GM12878 (cell line): Measurements from ENCODE around the gene HMSD. TPM values are rescaled to one million over a fixed set of nuclear protein-coding genes. Genes with fewer than 3 reads are reported as not detected.

Experiments
- ATAC-seq: fragments of 200-7000 bp; cut with Tn5 transposase; 3 replicates; pipeline ENCODE4 v1.9.1; 2020; ENCODE audit warnings: mild to moderate bottlenecking, moderate library complexity
- BruUV-seq: library from RNA; stranded (reverse); fragments of 400-500 nt; replicated peaks from 2 replicates; lab custom pipeline; 2021; lab: Mats Ljungman, UMichigan
- CTCF ChIA-PET: fragments of 300-600 bp; sonication (Branson Sonifier 250); formaldehyde crosslinking; extraction: SDS; loops from one replicate; lab custom pipeline; 2021; ENCODE audit warnings: inconsistent platforms; lab: Yijun Ruan, JAX
- POLR2A ChIA-PET: fragments of 350-600 bp; formaldehyde crosslinking; extraction: SDS; loops from one replicate; lab custom pipeline; 2021; ENCODE audit warnings: inconsistent platforms; lab: Charles Lee
- RAD21 ChIA-PET: fragments of 300-600 bp; sonication (Branson Sonifier 250); formaldehyde crosslinking; loops from one replicate; lab custom pipeline; 2023; ENCODE audit warnings: antibody characterized with exemption; ENCODE audit not compliant: unreplicated experiment; lab: Charles Lee
- SMC1A ChIA-PET: fragments of 300-600 bp; sonication (Branson Sonifier 250); formaldehyde crosslinking; loops from one replicate; lab custom pipeline; 2023; ENCODE audit not compliant: unreplicated experiment, uncharacterized antibody; lab: Charles Lee
- DNase-seq: peaks from one replicate; pipeline ENCODE4 v3.0.0-alpha.2; 2011; ENCODE audit warnings: low read depth, low spot score
- FAIRE-seq: peaks from 3 replicates; lab custom pipeline; 2011; peaks lifted over from hg19 to GRCh38; lab: Jason Lieb, UNC
- H2AFZ ChIP-seq: 2 replicates; pipeline ENCODE4 v1.6.0; 2011; ENCODE audit warnings: low read depth, low read length, control low read depth; ENCODE audit not compliant: control insufficient read depth
- H3K27ac ChIP-seq: 2 replicates; pipeline ENCODE4 v1.5.1; 2011; ENCODE audit warnings: control low read depth; ENCODE audit not compliant: control insufficient read depth, insufficient read depth
- H3K27me3 ChIP-seq, 2 experiments: replicated peaks in 1 of 2; 2 replicates each; pipeline versions ENCODE4 v1.6.0 to v1.6.1; 2011; ENCODE audit warnings: low read length in 1 of 2; ENCODE audit not compliant: control insufficient read depth in 2 of 2, insufficient read depth in 2 of 2
- H3K36me3 ChIP-seq, 2 experiments: 2 replicates each; pipeline ENCODE4 v1.5.1; 2011; ENCODE audit warnings: low read length in 1 of 2; ENCODE audit not compliant: control insufficient read depth in 2 of 2, insufficient read depth in 2 of 2
- H3K4me1 ChIP-seq: 2 replicates; pipeline ENCODE4 v1.6.1; 2011; ENCODE audit warnings: mild to moderate bottlenecking, low read length, moderate library complexity, mixed read lengths; ENCODE audit not compliant: control insufficient read depth, insufficient read depth
- H3K4me2 ChIP-seq: 2 replicates; pipeline ENCODE4 v1.6.0; 2011; ENCODE audit warnings: control low read depth; ENCODE audit not compliant: control insufficient read depth, insufficient read depth
- H3K4me3 ChIP-seq: fragments of 200-600 bp; sonication (generic); 2 replicates; pipeline ENCODE4 v1.5.1; 2016
- H3K79me2 ChIP-seq: 2 replicates; pipeline ENCODE4 v1.6.0; 2011; ENCODE audit warnings: low read length; ENCODE audit not compliant: control insufficient read depth, insufficient read depth
- H3K9ac ChIP-seq: 2 replicates; pipeline ENCODE4 v1.8.0; 2011; ENCODE audit warnings: low read length, control low read depth, mixed read lengths; ENCODE audit not compliant: control insufficient read depth, insufficient read depth
- H3K9me3 ChIP-seq: replicated peaks from 3 replicates; pipeline ENCODE4 v1.5.1; 2011; ENCODE audit warnings: mild to moderate bottlenecking, low read length; ENCODE audit not compliant: control insufficient read depth, insufficient read depth
- H4K20me1 ChIP-seq: 2 replicates; pipeline ENCODE4 v1.6.0; 2011; ENCODE audit not compliant: control insufficient read depth, insufficient read depth
- CBX3 ChIP-seq: fragments of 200-600 bp; sonication (generic); IDR thresholded peaks from 2 replicates; pipeline ENCODE4 v1.6.1; 2016; ENCODE audit warnings: low read depth, borderline replicate concordance
- IKZF2 ChIP-seq, 2 experiments: fragments of 450-650 bp; IDR thresholded peaks; 2 replicates each; pipeline ENCODE4 v1.6.1; 2017; ENCODE audit warnings: mild to moderate bottlenecking in 2 of 2, moderate library complexity in 2 of 2
- MEF2A ChIP-seq: IDR thresholded peaks from 2 replicates; pipeline ENCODE4 v1.6.1; 2011; ENCODE audit warnings: low read depth, mild to moderate bottlenecking, low read length, moderate library complexity; ENCODE audit not compliant: insufficient read depth
- MEF2B ChIP-seq: fragments of 450-650 bp; IDR thresholded peaks from 2 replicates; pipeline ENCODE4 v1.6.1; 2018; ENCODE audit warnings: mild to moderate bottlenecking, moderate library complexity; ENCODE audit not compliant: partially characterized antibody, poor library complexity, severe bottlenecking
- POLR2AphosphoS2 ChIP-seq: IDR thresholded peaks from 2 replicates; pipeline ENCODE4 v1.6.1; 2011; ENCODE audit warnings: low read depth, mild to moderate bottlenecking, low read length, improper control_type of control experiment, moderate library complexity
- POLR2AphosphoS5 ChIP-seq: IDR thresholded peaks from 2 replicates; pipeline ENCODE4 v1.6.1; 2011; ENCODE audit warnings: mild to moderate bottlenecking, low read length, inconsistent platforms
- TAF1 ChIP-seq: IDR thresholded peaks from 2 replicates; pipeline ENCODE4 v1.6.1; 2011; ENCODE audit warnings: mild to moderate bottlenecking, low read depth, low read length, borderline replicate concordance
- TCF3 ChIP-seq: IDR thresholded peaks from 2 replicates; pipeline ENCODE4 v1.6.1; 2012; ENCODE audit warnings: low read depth, mild to moderate bottlenecking, low read length, borderline replicate concordance; ENCODE audit not compliant: insufficient read depth
- WGBS: methylation state at CpG from one replicate; pipeline ENCODE4 v1.1.6; 2016; ENCODE audit warnings: low lambda C conversion rate; ENCODE audit not compliant: insufficient replicate concordance, insufficient coverage; ENCODE audit errors: missing lambda C conversion rate; 5-methylcytosine and 5-hydroxymethylcytosine counted together
- in situ Hi-C: fragments of 300-500 bp; cut with MboI; formaldehyde crosslinking; loops from 9 replicates; pipeline ENCODE4 v1.14.3; 2018; ENCODE audit warnings: mixed read lengths
- intact Hi-C: fragments of 100-400 bp; cut with micrococcal nuclease; formaldehyde crosslinking; loops from one replicate; pipeline ENCODE4 v1.14.2; 2022; ENCODE audit not compliant: unreplicated experiment
- polyA plus RNA-seq, 11 experiments: library from polyadenylated mRNA; depleted of rRNA in 4 of 11; unstranded in 6 of 11; stranded (reverse) in 5 of 11; fragments of >200 nt; fragmentation: Nextera tagmentation in 4 of 11; fragmentation: Illumina TruSeq in 1 of 11; extraction: Ambion mirVana in 4 of 11; extraction: Trizol in 1 of 11; gene quantifications; 1 replicate in 1 of 11; 2 replicates in 10 of 11; pipeline versions ENCODE4 v1.2.1 to v1.2.3, GENCODE V29; 2011 to 2016; ENCODE audit warnings: inconsistent platforms in 2 of 11, missing spikeins in 2 of 11, low read depth in 1 of 11
- total RNA-seq, 4 experiments: library from RNA; depleted of rRNA in 3 of 4; stranded (reverse); fragments of >200 nt in 3 of 4; fragmentation: Illumina TruSeq in 1 of 4; extraction: Trizol in 1 of 4; gene quantifications; 2 replicates each; pipeline versions ENCODE4 v1.2.1 to v1.2.3, GENCODE V29; 2013 to 2021
- TF ChIP-seq, protein P1 (sequence below): IDR thresholded peaks from 2 replicates; pipeline ENCODE4 v1.6.1; 2011; ENCODE audit warnings: low read depth, mild to moderate bottlenecking, low read length, moderate library complexity, borderline replicate concordance; ENCODE audit errors: extremely low read depth
- TF ChIP-seq, protein P2 (sequence below): IDR thresholded peaks from 2 replicates; pipeline ENCODE4 v1.6.1; 2012; ENCODE audit warnings: mild to moderate bottlenecking, low read depth, low read length

The HMSD gene
- total and polyA plus RNA-seq, 10 of the 15 experiments (the other 5 are each of a cell fraction or from before 2014, with no cell fraction given) = 11.7 to 83.9 (median 37.8) TPM

DNA sequence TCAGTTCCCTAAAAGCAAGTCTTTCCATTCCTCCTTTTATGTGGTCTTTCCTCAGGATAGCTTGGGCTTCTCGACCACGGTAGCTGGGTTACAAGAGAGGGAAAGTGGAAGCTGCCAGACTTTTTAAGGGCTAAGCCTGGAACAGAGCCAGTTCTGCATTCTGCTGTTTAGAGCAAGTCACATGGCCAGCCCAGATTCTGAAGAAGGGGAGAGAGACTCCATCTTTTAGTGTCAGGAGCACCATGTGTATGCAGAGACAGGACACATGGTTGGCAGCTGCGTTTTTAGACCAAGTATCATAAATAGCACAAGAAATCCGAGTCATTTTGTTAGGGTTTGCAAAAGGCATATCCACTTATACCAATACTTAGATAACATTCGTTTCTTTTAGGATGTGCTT lies 4.7 kb downstream of the HMSD start:
- TF ChIP-seq IKZF2 (IDR thresholded peaks at IDR 0.05) = no peak
- TF ChIP-seq MEF2B = no peak
- TF ChIP-seq, protein P1, sequence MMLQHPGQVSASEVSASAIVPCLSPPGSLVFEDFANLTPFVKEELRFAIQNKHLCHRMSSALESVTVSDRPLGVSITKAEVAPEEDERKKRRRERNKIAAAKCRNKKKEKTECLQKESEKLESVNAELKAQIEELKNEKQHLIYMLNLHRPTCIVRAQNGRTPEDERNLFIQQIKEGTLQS = no peak
- no peak for TF ChIP-seq MEF2A
- TF ChIP-seq CBX3 = no peak
- no peak for TF ChIP-seq TAF1
- TF ChIP-seq, protein P2, sequence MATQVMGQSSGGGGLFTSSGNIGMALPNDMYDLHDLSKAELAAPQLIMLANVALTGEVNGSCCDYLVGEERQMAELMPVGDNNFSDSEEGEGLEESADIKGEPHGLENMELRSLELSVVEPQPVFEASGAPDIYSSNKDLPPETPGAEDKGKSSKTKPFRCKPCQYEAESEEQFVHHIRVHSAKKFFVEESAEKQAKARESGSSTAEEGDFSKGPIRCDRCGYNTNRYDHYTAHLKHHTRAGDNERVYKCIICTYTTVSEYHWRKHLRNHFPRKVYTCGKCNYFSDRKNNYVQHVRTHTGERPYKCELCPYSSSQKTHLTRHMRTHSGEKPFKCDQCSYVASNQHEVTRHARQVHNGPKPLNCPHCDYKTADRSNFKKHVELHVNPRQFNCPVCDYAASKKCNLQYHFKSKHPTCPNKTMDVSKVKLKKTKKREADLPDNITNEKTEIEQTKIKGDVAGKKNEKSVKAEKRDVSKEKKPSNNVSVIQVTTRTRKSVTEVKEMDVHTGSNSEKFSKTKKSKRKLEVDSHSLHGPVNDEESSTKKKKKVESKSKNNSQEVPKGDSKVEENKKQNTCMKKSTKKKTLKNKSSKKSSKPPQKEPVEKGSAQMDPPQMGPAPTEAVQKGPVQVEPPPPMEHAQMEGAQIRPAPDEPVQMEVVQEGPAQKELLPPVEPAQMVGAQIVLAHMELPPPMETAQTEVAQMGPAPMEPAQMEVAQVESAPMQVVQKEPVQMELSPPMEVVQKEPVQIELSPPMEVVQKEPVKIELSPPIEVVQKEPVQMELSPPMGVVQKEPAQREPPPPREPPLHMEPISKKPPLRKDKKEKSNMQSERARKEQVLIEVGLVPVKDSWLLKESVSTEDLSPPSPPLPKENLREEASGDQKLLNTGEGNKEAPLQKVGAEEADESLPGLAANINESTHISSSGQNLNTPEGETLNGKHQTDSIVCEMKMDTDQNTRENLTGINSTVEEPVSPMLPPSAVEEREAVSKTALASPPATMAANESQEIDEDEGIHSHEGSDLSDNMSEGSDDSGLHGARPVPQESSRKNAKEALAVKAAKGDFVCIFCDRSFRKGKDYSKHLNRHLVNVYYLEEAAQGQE = no peak
- no peak for TF ChIP-seq POLR2AphosphoS2
- TF ChIP-seq TCF3 = no peak
- TF ChIP-seq POLR2AphosphoS5 = no peak
- Histone ChIP-seq H3K9me3 (no peaks in the 10 kb centered on the region), H4K20me1 (no peaks in the 10 kb centered on the region), H3K27ac (no peak overlapping the region), H2AFZ (no peak overlapping the region), H3K36me3 (peaks cover 1 to 17% of the 10 kb centered on the region in 2 experiments; a peak in 3 of 4 replicates), H3K4me3 (0 out of 2 replicates have a peak overlapping the region, but pooled peaks have one; percentile 34), H3K4me2 (peak overlapping the region; percentile 41; the same call in 1 of the 2 replicates), H3K4me1 (peaks cover 4% of the 10 kb centered on the region), H3K27me3 (no peaks in the 10 kb centered on the region), H3K79me2 (peaks cover 54% of the 10 kb centered on the region), H3K9ac (no peak overlapping the region)
- ATAC-seq (no peak), DNase-seq (no peak), FAIRE-seq (no peak)
- SMC1A ChIA-PET = interaction anchor here (1.2 to 3.9 kb wide), 5 partner anchors 10 to 62 kb away, joined by 3 to 29 read pairs (median 11); partner anchors contain the start of gene SERPINB10
- 49% methylated on average over 5 of the region's 5 CpGs for WGBS
- no TSS peak for BruUV-seq
- RAD21 ChIA-PET = interaction anchor here (1.2 to 1.7 kb wide), 3 partner anchors 9 to 17 kb away, joined by 3 to 6 read pairs (median 3); no protein-coding TSS in a partner anchor
- CTCF ChIA-PET = interaction anchor here (0.6 to 3.8 kb wide), 7 partner anchors 10 to 64 kb away, joined by 3 to 45 read pairs (median 4); no protein-coding TSS in a partner anchor
- in situ Hi-C loops = no loop called here
- POLR2A ChIA-PET = interaction anchor here (1.7 kb wide), 1 partner anchor 8 kb away, joined by 3 read pairs; no protein-coding TSS in a partner anchor
- intact Hi-C loops = no loop called here
